ENCODE data around the gene SCN4A. TPM values are rescaled to one million over a fixed set of nuclear protein-coding genes. Genes with fewer than 3 reads are reported as not detected.
A peak's percentile ranks its signal among the peaks of the same experiment; 100 is the strongest.

Gene SCN4A
- total and polyA plus RNA-seq, 2 of the 13 experiments (the other 11 are each of a cell fraction or from before 2014, with no cell fraction given): 0.02 to 0.03 TPM

- TF ChIP-seq PRDM10 (CRISPR knock-in tag; IDR thresholded peaks at IDR 0.05; ENCODE audit: low read depth) (no peak), HNRNPL (IDR thresholded peaks at IDR 0.05; ENCODE audit: low read depth, low read length) (no peak), GATAD2A (CRISPR knock-in tag; IDR thresholded peaks at IDR 0.05) (no peak), ZNF841 (CRISPR knock-in tag; IDR thresholded peaks at IDR 0.05; ENCODE audit: borderline replicate concordance) (no peak), HDAC1 (CRISPR knock-in tag; IDR thresholded peaks at IDR 0.05) (peak; percentile 50; the same call in 1 of the 2 replicates), SALL1 (CRISPR knock-in tag; IDR thresholded peaks at IDR 0.05) (no peak), ZNF343 (CRISPR knock-in tag; IDR thresholded peaks at IDR 0.05) (no peak), ZBTB21 (CRISPR knock-in tag; IDR thresholded peaks at IDR 0.05) (no peak), KLF11 (CRISPR knock-in tag; IDR thresholded peaks at IDR 0.05) (no peak), FOSL2 (CRISPR knock-in tag; IDR thresholded peaks at IDR 0.05) (no peak), DBP (CRISPR knock-in tag; IDR thresholded peaks at IDR 0.05; ENCODE audit: not compliant biosample characterization) (no peak), ZNF446 (CRISPR knock-in tag; IDR thresholded peaks at IDR 0.05) (no peak), ZNF891 (CRISPR knock-in tag; IDR thresholded peaks at IDR 0.05) (no peak), AKAP8 (CRISPR knock-in tag; IDR thresholded peaks at IDR 0.05) (no peak), FOSL1 (CRISPR knock-in tag; IDR thresholded peaks at IDR 0.05; ENCODE audit: borderline replicate concordance) (no peak), ZBTB42 (CRISPR knock-in tag; IDR thresholded peaks at IDR 0.05) (no peak), THAP7 (CRISPR knock-in tag; IDR thresholded peaks at IDR 0.05) (0 out of 2 replicates have a peak, but pooled peaks have one; percentile 28), ZZZ3 (CRISPR knock-in tag; IDR thresholded peaks at IDR 0.05; ENCODE audit: borderline replicate concordance) (no peak), SPEN (CRISPR knock-in tag; IDR thresholded peaks at IDR 0.05; ENCODE audit: low read depth) (peak; percentile 35; the same call in 1 of the 2 replicates), NFYC (CRISPR knock-in tag; IDR thresholded peaks at IDR 0.05) (no peak), E2F2 (CRISPR knock-in tag; IDR thresholded peaks at IDR 0.05; ENCODE audit: borderline replicate concordance) (no peak), TFDP1 (CRISPR knock-in tag; IDR thresholded peaks at IDR 0.05; ENCODE audit: borderline replicate concordance) (peak; percentile 65), PCBP1 (IDR thresholded peaks at IDR 0.05; ENCODE audit: borderline replicate concordance, low read depth, low read length) (no peak), RXRA (CRISPR knock-in tag; IDR thresholded peaks at IDR 0.05) (no peak)
These were observed 25.5 kb upstream of the SCN4A start, which contains the start of gene PRR29 (continued) for GRCh38 chr17:63998050-63998720.

All from HepG2 (cell line).